ENCODE measurements around the gene PLA2G4B.

Gene PLA2G4B

GRCh38 chr15:41809121-41809520 lies 29.5 kb upstream of the PLA2G4B start:
- DNase-seq = no peak

DNA sequence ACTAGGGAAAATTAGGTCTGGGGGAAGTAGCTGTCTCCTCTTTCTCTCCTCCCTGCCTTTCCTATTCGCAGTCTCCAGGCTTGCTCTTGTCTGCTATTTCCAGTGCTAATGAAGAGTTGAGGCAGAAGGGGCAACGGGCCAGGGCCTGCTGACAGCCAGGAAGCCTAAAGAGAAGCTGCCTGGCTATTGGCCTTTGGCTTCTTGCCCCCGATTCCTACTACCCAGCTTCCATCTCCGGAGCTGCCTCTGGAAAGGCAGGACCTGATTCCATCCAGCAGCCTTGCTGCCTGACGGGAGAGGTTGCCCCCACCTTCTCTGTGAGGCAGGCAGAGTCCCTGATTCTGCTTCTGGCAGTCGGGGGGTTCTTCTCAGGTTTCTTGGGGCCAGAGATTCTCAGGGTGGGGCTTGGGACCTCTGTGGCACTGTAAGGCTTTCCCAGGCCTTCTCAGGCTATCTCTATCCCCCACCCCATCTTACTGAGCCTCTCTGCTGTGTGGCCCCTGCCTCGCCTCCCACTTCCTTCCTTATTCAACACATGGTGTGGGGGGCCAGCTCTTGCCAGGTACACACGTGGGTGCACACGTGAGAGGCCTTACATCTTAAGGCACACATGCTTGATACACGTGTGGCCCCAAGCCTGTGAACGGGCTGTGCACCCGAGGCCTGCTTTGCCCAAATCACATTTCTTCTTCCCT lies 29.0 kb upstream of the PLA2G4B start:
- no peak for DNase-seq

- DNase-seq = no peak
These were observed 27.8 kb upstream of the PLA2G4B start for GRCh38 chr15:41810651-41811431.

DNA sequence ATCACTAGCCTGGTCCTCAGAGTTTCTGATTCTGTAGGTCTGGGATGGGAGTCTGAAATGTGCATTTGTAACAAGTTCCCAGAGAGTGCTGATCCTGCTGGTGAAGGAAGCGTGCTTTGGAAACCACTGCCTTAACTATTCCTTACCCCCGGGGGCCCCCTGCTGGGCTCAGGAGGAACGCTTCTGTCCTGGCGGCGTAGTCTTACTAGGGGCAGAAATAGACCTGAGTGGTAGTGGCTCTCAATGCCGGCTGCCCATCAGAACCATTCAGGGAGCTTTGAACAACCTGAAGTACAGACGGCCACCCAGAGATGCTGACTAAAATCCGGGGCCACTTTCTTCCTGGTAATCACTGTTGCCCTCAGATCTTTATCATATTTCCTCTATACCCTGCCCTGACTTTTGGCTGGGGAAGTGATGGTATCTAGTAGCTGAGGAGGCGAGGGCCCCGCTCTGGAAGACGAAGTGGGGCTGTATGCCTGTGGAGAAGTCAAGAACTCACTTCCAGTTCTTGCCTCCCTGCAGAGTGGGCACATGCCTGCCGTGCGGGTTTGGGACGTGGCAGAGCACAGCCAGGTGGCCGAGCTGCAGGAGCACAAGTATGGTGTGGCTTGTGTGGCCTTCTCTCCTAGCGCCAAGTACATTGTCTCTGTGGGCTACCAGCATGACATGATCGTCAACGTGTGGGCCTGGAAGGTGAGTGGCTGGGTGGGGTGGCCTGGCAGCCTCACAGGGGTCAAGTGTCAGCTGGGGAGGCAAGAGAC lies 27.0 kb upstream of the PLA2G4B start:
- peak; percentile 66 for DNase-seq

DNA sequence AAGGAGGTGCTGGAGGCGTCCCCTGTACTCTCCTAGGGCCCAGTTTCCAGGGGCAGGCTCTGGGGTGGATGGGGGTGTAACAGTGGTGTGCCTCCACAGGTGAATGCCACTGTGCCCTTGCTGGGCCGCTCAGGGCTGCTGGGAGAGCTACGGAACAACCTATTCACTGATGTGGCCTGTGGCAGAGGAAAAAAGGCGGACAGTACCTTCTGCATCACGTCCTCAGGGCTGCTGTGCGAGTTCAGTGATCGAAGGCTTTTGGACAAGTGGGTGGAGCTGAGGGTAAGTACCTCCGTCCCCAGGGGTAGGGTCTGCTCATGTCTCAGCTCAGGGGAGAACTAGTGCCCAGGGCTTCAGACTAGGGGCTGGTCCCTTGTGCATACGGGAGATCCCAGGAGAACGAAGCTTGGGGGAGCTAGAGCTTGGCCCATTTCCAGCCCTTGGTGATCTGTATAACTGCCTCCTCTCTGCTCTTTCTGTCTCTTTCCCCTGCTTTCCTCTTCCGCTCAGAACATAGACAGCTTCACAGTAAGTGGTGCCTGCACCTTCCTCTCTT lies 25.7 kb upstream of the PLA2G4B start:
- DNase-seq = no peak

DNA sequence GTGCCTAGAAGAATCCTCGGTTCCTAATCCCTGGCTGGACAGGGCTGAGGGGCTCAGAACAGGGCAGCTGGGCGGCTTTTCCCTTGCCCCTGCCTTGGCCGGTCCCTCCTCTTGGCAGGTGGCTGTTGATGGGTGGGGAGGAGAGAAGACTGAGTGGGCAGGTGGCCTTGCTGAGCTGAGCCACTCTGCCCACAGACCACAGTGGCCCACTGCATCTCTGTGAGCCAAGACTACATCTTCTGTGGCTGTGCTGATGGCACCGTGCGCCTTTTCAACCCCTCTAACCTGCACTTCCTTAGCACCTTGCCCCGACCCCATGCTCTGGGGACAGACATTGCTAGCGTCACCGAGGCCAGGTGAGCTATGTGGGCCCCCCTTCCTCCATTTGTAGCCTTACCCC lies 25.2 kb upstream of the PLA2G4B start:
- no peak for DNase-seq

DNA sequence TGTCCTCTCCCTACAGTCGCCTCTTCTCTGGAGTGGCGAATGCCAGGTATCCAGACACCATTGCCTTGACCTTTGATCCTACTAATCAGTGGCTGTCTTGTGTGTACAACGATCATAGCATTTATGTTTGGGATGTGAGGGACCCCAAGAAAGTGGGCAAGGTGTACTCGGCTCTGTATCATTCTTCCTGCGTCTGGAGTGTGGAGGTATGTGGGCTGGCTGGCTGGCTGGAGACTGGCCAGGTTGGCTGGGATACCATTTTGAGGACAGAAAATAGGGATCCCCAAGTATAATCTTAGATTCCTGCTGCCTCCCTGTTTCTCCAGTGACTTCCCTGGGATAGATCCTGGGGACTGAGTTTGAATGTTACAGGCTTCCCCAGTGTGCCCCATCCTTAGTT lies 24.1 kb upstream of the PLA2G4B start:
- DNase-seq = no peak

DNA sequence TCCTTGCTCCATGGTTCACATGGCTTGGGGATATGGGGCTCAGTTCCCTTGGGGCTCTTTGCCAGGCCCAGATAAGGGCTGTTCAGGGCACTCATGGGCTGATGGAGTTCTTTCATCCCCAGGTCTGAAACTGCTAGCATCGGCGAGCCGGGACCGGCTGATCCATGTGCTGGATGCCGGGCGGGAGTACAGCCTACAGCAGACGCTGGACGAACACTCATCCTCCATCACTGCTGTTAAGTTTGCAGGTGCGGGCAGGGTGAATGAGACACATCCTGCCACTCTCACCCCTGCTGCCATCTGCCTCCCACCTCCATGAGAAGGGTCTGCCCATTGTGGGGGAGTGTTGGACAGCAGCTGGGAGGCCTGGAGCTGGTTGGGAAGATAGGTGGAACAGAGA lies 21.9 kb upstream of the PLA2G4B start:
- DNase-seq = no peak

GRCh38 chr15:41817327-41817726 lies 21.3 kb upstream of the PLA2G4B start:
- DNase-seq = no peak

GRCh38 chr15:41817781-41818180 lies 20.9 kb upstream of the PLA2G4B start:
- DNase-seq = no peak

DNA sequence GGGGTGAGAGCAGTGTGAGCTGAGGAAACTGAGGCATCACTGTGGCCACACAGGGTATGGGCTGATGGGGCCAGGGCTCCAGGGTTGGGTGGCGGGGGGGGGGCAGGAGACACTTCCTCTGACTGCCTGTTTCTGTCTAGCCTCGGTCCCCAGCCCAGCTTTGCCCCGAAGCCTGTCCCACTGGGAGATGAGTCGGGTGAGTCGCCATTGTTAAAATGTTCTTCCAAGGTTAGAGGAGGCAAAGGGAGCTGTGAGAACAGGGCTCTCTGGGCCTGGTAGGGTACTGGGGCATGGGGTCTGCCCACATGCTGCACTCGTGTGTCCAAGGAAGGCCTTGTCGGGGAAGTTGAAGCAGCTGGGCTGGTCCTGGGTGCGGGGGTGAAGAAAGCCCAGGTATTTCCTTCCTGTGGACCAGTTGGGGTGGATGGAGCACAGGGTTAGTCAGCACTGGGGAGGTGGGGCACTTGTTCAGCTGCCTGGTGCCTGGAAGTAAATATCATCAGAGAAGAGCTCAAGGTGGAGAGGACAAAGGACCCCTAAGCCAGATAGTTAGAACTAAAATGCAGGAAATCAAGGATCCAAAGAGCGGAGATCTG lies 19.1 kb upstream of the PLA2G4B start:
- DNase-seq = no peak

DNA sequence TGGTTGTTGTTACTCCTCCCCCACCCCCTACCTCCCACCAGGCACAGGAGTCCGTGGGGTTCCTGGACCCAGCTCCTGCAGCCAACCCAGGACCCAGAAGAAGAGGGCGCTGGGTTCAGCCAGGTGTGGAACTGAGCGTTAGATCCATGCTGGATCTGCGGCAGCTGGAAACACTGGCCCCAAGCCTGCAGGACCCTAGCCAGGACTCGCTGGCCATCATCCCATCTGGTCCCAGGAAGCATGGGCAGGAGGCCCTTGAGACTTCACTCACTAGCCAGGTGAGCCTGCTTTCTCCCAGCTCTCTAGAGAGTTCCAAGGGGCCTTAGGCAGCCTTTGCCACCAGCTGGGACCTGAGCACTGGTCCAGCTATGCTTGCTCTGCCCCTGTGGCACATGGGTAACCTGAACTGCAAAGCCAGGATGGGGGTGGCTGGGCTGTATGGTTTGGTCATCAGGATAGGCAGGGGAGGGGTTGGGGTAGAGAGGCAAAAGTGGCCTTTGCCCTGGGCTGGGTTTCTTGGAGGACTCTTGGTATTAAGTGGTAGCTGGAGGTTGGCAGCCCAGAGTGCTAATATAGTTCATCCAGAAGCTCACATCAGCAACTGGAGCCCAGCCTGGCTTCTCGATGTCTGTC lies 17.7 kb upstream of the PLA2G4B start:
- DNase-seq = no peak

- DNase-seq = no peak
These were observed 16.8 kb upstream of the PLA2G4B start for GRCh38 chr15:41821831-41822230.

DNA sequence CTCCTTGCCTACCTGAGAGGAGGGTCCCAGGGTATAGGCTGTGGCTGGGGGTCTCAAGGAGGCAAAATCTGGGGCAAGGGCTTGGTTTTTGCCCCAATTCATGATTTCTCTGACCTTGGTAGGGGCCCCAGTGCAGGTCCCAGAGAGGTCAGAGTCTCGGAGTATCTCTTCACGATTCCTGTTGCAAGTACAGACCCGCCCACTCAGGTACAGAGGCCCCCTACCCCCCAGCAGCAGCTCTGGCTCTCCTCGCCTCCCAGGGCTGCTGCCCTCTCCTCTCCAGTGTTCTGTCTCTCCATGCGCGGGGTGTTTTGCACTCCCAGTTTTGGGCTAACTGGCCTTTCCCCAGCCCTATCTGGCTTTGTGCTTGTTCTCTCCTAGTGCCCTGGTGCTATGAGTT lies 16.2 kb upstream of the PLA2G4B start:
- DNase-seq = no peak

GRCh38 chr15:41822957-41823356 lies 15.7 kb upstream of the PLA2G4B start:
- DNase-seq = no peak

GRCh38 chr15:41823502-41823901 lies 15.1 kb upstream of the PLA2G4B start:
- no peak for DNase-seq

DNA sequence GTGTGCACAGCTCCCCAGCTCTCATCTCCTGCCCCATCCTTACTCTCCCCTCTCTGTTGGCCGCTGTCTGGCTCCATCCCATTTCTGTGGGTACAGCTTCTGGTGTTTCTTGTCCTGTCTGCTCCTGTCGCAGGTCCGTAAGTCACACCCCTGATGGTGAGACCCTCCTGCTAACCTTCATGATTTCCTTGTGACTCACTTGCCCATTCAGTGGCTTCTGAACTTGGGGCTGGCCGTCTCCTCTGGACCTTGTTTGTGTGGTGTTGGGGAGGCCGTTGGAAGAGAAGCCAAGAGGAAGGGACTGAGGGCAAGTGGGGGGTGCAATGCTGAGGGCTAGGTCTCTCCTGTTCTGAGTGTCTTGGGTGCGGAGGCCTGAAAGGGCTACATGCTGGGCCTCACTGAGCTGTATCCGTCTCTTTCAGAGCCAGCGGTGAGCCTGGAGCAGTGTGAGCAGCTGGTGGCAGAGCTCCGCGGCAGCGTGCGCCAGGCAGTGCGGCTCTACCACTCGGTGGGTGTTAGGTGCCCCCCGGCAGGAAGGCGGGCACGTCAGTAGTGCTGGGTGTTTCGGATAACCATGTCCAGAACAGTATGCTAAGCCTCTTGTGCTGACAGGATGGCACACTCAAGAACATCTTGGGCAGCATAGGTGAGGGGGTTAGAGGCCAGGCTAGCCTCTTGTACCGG lies 14.4 kb upstream of the PLA2G4B start:
- DNase-seq = no peak

DNA sequence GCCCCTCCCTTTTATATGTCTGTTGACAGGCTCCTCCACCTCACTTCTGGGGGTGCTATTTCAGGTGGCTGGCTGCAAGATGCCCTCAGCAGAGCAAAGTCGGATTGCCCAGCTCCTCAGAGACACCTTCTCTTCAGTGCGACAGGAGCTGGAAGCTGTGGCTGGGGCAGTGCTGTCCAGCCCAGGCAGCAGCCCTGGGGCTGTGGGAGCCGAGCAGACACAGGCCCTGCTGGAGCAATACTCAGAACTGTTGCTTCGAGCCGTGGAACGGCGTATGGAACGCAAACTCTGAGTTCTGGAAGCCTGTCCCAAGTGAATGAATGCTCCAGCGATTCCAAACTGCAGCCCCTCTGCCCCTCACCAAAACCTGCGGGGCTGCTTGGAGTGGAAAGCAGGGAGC lies 13.5 kb upstream of the PLA2G4B start:
- DNase-seq = no peak

DNA sequence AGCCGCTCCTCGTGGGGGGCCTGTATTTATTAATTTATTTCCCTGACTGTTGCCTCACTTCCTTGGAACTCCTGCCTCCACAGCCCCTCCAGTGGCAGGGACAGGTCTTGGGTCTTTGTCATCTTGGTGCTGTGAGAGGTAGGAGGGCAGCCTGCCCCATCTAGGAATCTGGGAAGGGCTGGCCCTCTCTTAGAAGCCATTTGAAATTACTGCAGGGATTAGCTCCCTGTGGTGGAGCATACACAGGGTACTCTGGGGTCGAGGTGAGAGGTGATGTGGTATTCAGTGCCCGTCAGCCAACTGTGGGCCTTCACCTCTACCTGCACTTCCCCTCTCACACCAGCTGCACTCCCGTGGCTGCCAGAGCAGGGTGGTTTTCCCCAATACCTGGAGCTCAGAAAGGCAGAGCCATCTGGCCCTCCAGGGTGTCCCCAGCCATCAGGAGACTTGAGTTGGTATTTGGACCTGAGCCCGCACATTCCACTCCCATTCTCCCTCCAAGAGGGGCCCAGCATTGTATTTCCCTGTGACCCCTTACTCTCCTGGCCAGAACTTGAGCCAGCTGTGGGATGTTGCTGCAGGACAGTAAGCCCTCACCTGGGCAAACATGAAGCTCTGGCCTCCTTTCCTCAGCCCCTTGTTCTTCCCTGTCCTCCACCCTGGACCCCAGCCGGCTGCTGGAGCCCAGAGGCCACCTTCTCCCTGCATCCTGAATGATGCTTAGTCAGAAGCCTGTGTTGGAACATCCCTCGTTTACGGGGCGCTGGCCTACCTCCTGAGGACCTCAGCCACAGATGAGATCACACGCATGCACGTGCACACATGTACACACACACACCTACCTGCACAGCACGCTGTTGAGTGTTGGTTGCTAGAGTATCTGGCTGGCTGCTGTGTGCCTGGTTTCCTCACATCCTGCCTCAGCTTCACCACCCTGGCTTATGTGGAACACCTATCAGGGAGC lies 12.8 kb upstream of the PLA2G4B start:
- no peak for DNase-seq

DNA sequence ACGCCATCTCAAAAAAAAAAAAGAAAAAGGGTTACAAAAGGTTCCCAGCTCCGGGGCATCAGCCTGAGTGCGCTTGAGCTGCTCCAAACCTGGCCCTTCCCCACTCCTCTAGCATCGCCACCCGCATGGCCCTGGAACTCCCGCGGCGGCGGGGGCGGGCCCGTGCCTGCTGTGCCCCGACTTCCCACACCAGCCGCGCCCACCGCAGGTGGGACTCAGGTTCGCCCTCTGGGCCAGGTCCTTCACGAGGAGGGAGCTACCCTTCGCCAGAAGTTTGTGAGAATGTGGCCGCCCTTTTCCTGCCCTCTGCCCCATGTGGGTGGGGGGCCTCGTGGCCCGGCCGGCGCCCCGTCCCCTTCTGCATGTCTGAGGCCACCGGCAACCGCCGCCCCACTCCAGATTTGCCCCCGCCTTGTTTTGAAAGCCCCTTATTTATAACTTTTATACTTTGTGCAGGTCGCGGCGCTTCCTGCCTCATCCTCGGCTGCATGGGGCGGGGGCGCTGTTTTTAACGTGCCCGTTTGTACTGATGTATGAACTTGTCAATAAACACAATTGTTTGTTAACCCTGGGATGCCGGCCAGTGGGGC lies 11.3 kb upstream of the PLA2G4B start:
- DNase-seq = no peak

Data from MV-4-11 (cell line).